K562 (cell line): ENCODE data around the gene TXNIP. TPM values are rescaled to one million over a fixed set of nuclear protein-coding genes. Genes with fewer than 3 reads are reported as not detected.

Experiments used
- C11orf30 ChIP-seq: fragments of 450-650 bp; IDR thresholded peaks from 2 replicates; pipeline ENCODE4 v1.6.1; 2016; ENCODE audit warnings: low read depth, mild to moderate bottlenecking
- DIDO1 ChIP-seq: fragments of 450-650 bp; IDR thresholded peaks from 2 replicates; pipeline ENCODE4 v1.6.1; 2016; ENCODE audit warnings: low read depth, missing biosample characterization, missing genetic modification characterization
- EZH2 ChIP-seq: IDR thresholded peaks from 2 replicates; pipeline ENCODE4 v1.6.1; 2012; ENCODE audit warnings: low read depth, mild to moderate bottlenecking, inconsistent platforms, low read length, borderline replicate concordance
- FOXA1 ChIP-seq: fragments of 450-650 bp; IDR thresholded peaks from 2 replicates; pipeline ENCODE4 v1.6.1; 2016; ENCODE audit warnings: mild to moderate bottlenecking, borderline replicate concordance
- GMEB1 ChIP-seq: fragments of 250-450 bp; sonication (Bioruptor Pico); IDR thresholded peaks from 2 replicates; pipeline ENCODE4 v1.4.0; 2020; ENCODE audit warnings: mild to moderate bottlenecking
- MTA2 ChIP-seq: fragments of 450-650 bp; IDR thresholded peaks from 2 replicates; pipeline ENCODE4 v1.6.1; 2016; ENCODE audit warnings: low read depth
- NCOA2 ChIP-seq, 2 experiments: fragments of 450-650 bp; IDR thresholded peaks; 2 replicates each; pipeline ENCODE4 v1.6.1; 2018; ENCODE audit warnings: mild to moderate bottlenecking in 2 of 2, moderate library complexity in 1 of 2; ENCODE audit not compliant: partially characterized antibody in 2 of 2
- PCBP2 ChIP-seq: fragments of 200-400 bp; formaldehyde crosslinking; IDR thresholded peaks from 2 replicates; pipeline ENCODE4 v1.6.1; 2018; ENCODE audit warnings: low read length, low read depth, mild to moderate bottlenecking, moderate library complexity; ENCODE audit not compliant: poor library complexity, severe bottlenecking
- RBM22 ChIP-seq: fragments of 200-400 bp; formaldehyde crosslinking; IDR thresholded peaks from 2 replicates; pipeline ENCODE4 v1.6.1; 2018; ENCODE audit warnings: low read length, low read depth; ENCODE audit not compliant: poor library complexity, severe bottlenecking
- SAFB2 ChIP-seq: fragments of 200-400 bp; formaldehyde crosslinking; IDR thresholded peaks from 2 replicates; pipeline ENCODE4 v1.6.1; 2018; ENCODE audit warnings: borderline replicate concordance, low read length, low read depth, moderate library complexity; ENCODE audit not compliant: severe bottlenecking
- SIN3A ChIP-seq, 2 experiments: fragments of 150-350 bp in 1 of 2; IDR thresholded peaks; 2 replicates each; pipeline ENCODE4 v1.6.1; 2011 to 2016; ENCODE audit warnings: borderline replicate concordance in 2 of 2, low read depth in 2 of 2, low read length in 2 of 2, mild to moderate bottlenecking in 2 of 2, moderate library complexity in 2 of 2; ENCODE audit not compliant: control insufficient read depth in 1 of 2
- SMAD3 ChIP-seq: fragments of 450-650 bp; formaldehyde crosslinking; conservative IDR thresholded peaks from 2 replicates; pipeline ENCODE4 v1.4.0; 2020; ENCODE audit warnings: mild to moderate bottlenecking
- SRF ChIP-seq, 2 experiments: fragments of 250-450, 450-650 bp in 1 of 2; sonication (Bioruptor Pico) in 1 of 2; sonication (generic) in 1 of 2; formaldehyde crosslinking; IDR thresholded peaks; 2 replicates each; pipeline versions ENCODE4 v1.5.0 to v1.5.1; 2020 to 2022; ENCODE audit warnings: mild to moderate bottlenecking in 1 of 2, missing genetic modification reagents in 1 of 2
- TAF1 ChIP-seq: IDR thresholded peaks from 2 replicates; pipeline ENCODE4 v1.6.1; 2011; ENCODE audit warnings: mild to moderate bottlenecking, low read length, moderate library complexity; ENCODE audit not compliant: insufficient read depth, control insufficient read depth, severe bottlenecking; ENCODE audit errors: extremely low read depth
- WHSC1 ChIP-seq: IDR thresholded peaks from one replicate; pipeline ENCODE4 v1.6.1; 2012; ENCODE audit warnings: low read length, control low read depth, inconsistent platforms
- ZBTB5 ChIP-seq: fragments of 450-650 bp; IDR thresholded peaks from 2 replicates; pipeline ENCODE4 v1.6.1; 2017; ENCODE audit warnings: antibody characterized with exemption
- ZFPM2 ChIP-seq: fragments of 250-450 bp; sonication (Bioruptor Pico); IDR thresholded peaks from 2 replicates; pipeline ENCODE4 v1.5.1; 2022; ENCODE audit warnings: mild to moderate bottlenecking
- ZNF586 ChIP-seq: fragments of 450-650 bp; formaldehyde crosslinking; conservative IDR thresholded peaks from 2 replicates; pipeline ENCODE4 v1.4.0; 2020; ENCODE audit warnings: mild to moderate bottlenecking, moderate library complexity
- ZNF668 ChIP-seq: fragments of 250-450 bp; sonication (Bioruptor Pico); IDR thresholded peaks from 2 replicates; pipeline ENCODE4 v1.8.0; 2022; ENCODE audit warnings: mild to moderate bottlenecking, inconsistent platforms
- ZSCAN29 ChIP-seq: fragments of 450-650 bp; IDR thresholded peaks from 2 replicates; pipeline ENCODE4 v1.6.1; 2017
- polyA plus RNA-seq, 8 experiments: library from polyadenylated mRNA; depleted of rRNA in 4 of 8; stranded (reverse) in 5 of 8; unstranded in 3 of 8; fragments of >200 nt; fragmentation: Nextera tagmentation in 2 of 8; fragmentation: Illumina TruSeq in 1 of 8; extraction: Ambion mirVana in 2 of 8; extraction: Trizol in 1 of 8; gene quantifications; 2 replicates each; pipeline versions ENCODE4 v1.2.1 to v1.2.3, GENCODE V29; 2011 to 2014; ENCODE audit warnings: inconsistent platforms in 1 of 8, missing spikeins in 1 of 8
- total RNA-seq, 7 experiments: library from RNA; depleted of rRNA in 6 of 7; stranded (reverse); fragments of >200 nt in 6 of 7; fragmentation: Illumina TruSeq in 2 of 7; extraction: Trizol in 2 of 7; gene quantifications; 2 replicates each; pipeline versions ENCODE4 v1.2.1 to v1.2.3, GENCODE V29; 2011 to 2021; ENCODE audit warnings: low replicate concordance in 1 of 7
- TF ChIP-seq, protein P1 (sequence below): sonication (generic); formaldehyde crosslinking; IDR thresholded peaks from 2 replicates; pipeline ENCODE4 v1.8.0; 2022; ENCODE audit warnings: missing genetic modification reagents, mild to moderate bottlenecking, moderate library complexity, borderline replicate concordance
- TF ChIP-seq, protein P2 (sequence below): IDR thresholded peaks from 2 replicates; pipeline ENCODE4 v1.6.1; 2016; ENCODE audit warnings: missing genetic modification characterization, missing compliant biosample characterization

Gene TXNIP
- total and polyA plus RNA-seq, 9 of the 15 experiments (the other 6 are each of a cell fraction or from before 2014, with no cell fraction given): 120 to 499 (median 257) TPM

DNA sequence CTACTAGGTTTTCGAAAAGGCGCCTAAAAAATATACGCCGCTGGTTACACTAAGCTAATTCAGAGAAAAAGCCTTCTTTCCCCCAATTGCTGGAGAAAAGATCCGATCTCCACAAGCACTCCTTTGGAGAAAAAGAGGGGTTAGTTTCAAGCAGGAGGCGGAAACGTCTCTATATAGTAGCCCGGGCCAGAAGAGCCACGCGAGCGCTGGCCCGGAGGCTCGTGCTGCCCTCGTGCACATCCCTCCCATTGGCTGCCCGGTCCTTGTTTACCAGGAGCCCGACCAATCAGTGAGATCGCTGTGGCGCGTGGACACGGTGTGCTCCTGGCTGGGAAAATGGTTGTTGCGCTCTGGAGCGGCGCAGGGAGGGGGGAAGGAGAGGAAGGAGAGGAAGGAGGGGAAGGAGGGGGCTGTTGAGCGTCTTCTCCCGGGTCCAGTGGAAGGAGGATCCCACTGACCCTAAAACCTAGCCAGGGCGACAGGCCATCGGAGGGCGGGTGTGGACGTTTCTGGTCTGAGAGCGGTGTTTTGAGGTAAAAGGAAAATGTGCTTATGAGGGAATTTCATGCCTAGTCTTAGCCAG is at the start of gene TXNIP (continued):
- TF ChIP-seq ZBTB5 (peak; percentile 98), GMEB1 (CRISPR knock-in tag) (peak; percentile 44; the same call in 1 of the 2 replicates), WHSC1 (no peak), TAF1 (peak; percentile 92), ZNF586 (CRISPR knock-in tag) (no peak), SRF (CRISPR knock-in tag; IDR thresholded peaks at IDR 0.05) (no peak; a peak in 1 of 4 replicates), SMAD3 (CRISPR knock-in tag) (no peak), SIN3A (IDR thresholded peaks at IDR 0.05; ENCODE audit: borderline replicate concordance in 2 of 2, control insufficient read depth in 1 of 2, low read depth in 2 of 2, low read length in 2 of 2) (peak; percentile 83 to 87; a peak in 3 of 4 replicates), NCOA2 (IDR thresholded peaks at IDR 0.05; ENCODE audit: partially characterized antibody in 2 of 2) (no peak), PCBP2 (no peak), SAFB2 (no peak), FOXA1 (no peak), ZFPM2 (CRISPR knock-in tag) (no peak), DIDO1 (tag) (no peak), MTA2 (no peak), ZSCAN29 (no peak), RBM22 (no peak), ZNF668 (no peak), EZH2 (no peak), C11orf30 (peak; percentile 78)
- TF ChIP-seq, protein P1, sequence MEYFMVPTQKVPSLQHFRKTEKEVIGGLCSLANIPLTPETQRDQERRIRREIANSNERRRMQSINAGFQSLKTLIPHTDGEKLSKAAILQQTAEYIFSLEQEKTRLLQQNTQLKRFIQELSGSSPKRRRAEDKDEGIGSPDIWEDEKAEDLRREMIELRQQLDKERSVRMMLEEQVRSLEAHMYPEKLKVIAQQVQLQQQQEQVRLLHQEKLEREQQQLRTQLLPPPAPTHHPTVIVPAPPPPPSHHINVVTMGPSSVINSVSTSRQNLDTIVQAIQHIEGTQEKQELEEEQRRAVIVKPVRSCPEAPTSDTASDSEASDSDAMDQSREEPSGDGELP (CRISPR knock-in tag): peak; percentile 69; the same call in 1 of the 2 replicates
- TF ChIP-seq, protein P2, sequence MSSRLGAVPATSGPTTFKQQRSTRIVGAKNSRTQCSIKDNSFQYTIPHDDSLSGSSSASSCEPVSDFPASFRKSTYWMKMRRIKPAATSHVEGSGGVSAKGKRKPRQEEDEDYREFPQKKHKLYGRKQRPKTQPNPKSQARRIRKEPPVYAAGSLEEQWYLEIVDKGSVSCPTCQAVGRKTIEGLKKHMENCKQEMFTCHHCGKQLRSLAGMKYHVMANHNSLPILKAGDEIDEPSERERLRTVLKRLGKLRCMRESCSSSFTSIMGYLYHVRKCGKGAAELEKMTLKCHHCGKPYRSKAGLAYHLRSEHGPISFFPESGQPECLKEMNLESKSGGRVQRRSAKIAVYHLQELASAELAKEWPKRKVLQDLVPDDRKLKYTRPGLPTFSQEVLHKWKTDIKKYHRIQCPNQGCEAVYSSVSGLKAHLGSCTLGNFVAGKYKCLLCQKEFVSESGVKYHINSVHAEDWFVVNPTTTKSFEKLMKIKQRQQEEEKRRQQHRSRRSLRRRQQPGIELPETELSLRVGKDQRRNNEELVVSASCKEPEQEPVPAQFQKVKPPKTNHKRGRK (tag): no peak
